Osteoblast (primary cell): ENCODE measurements around the gene DPP6. TPM values are rescaled to one million over a fixed set of nuclear protein-coding genes. Genes with fewer than 3 reads are reported as not detected.

Source experiments
- DNase-seq: peaks from one replicate; pipeline ENCODE4 v3.0.0; 2011; ENCODE audit warnings: low spot score, mixed read lengths; ENCODE audit not compliant: insufficient read length; ENCODE audit errors: missing footprints
- H2AFZ ChIP-seq: 2 replicates; pipeline ENCODE4 v1.6.0; 2011; ENCODE audit warnings: mild to moderate bottlenecking, low read length
- H3K27ac ChIP-seq: 2 replicates; pipeline ENCODE4 v1.5.1; 2011; ENCODE audit warnings: mild to moderate bottlenecking, low read depth, low read length, moderate library complexity
- H3K27me3 ChIP-seq: 2 replicates; pipeline ENCODE4 v1.6.0; 2012; ENCODE audit warnings: mild to moderate bottlenecking, control low read depth, inconsistent platforms, low read length, moderate library complexity; ENCODE audit not compliant: insufficient read depth
- H3K36me3 ChIP-seq: 2 replicates; pipeline ENCODE4 v1.5.1; 2011; ENCODE audit warnings: mild to moderate bottlenecking, low read length, control low read depth, moderate library complexity; ENCODE audit not compliant: insufficient read depth
- H3K4me1 ChIP-seq: 2 replicates; pipeline ENCODE4 v1.5.1; 2011; ENCODE audit warnings: mild to moderate bottlenecking, low read length, control low read depth, moderate library complexity; ENCODE audit not compliant: insufficient read depth
- H3K4me2 ChIP-seq: 2 replicates; pipeline ENCODE4 v1.6.0; 2011; ENCODE audit warnings: mild to moderate bottlenecking, low read length; ENCODE audit not compliant: insufficient read depth
- H3K4me3 ChIP-seq: fragments of 200-600 bp; sonication (generic); 3 replicates; pipeline ENCODE4 v1.5.1; 2012; ENCODE audit warnings: mild to moderate bottlenecking, low read length, inconsistent platforms; ENCODE audit not compliant: insufficient read depth
- H3K79me2 ChIP-seq: 2 replicates; pipeline ENCODE4 v1.6.0; 2012; ENCODE audit warnings: mild to moderate bottlenecking, low read length, control low read depth, inconsistent platforms; ENCODE audit not compliant: insufficient read depth
- H3K9me3 ChIP-seq: 2 replicates; pipeline ENCODE4 v1.5.1; 2011; ENCODE audit warnings: low read depth, low read length, control low read depth
- H4K20me1 ChIP-seq: 2 replicates; pipeline ENCODE4 v1.6.0; 2012; ENCODE audit warnings: mild to moderate bottlenecking, low read length, control low read depth; ENCODE audit not compliant: insufficient read depth
- total RNA-seq: library from RNA; depleted of rRNA; stranded (reverse); fragments of >200 nt; gene quantifications from 2 replicates; pipeline ENCODE4 v1.2.3, GENCODE V29; 2012
- TF ChIP-seq, protein P1 (sequence below): IDR thresholded peaks from 2 replicates; pipeline ENCODE4 v1.5.1; 2011; ENCODE audit warnings: mild to moderate bottlenecking, low read depth, low read length, moderate library complexity; ENCODE audit errors: extremely low read depth

The DPP6 gene
- total RNA-seq, 1 donor = not detected

DNA sequence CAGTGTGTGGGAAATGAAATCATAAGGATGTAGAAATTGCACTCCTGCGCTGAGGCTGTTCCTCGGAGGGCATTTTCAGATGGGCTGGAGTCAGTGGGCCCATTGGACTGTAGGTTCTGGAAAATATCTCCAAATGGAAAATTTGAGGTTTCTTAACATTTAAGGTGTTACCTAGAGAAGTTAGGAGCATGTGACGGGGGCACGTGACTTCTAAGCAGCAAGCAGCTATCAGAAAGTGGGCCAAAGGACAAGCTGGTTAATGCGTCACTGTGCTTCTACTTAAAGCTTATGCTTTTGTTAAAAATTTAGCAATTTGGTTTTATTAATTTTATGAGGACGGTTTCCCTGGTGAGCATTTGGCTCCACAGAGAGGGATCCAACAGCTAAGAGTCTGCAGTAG is 298.7 kb downstream of the DPP6 start:
- no peak overlapping the region for H3K4me3 ChIP-seq
- H2AFZ ChIP-seq = no peak overlapping the region
- TF ChIP-seq, protein P1, sequence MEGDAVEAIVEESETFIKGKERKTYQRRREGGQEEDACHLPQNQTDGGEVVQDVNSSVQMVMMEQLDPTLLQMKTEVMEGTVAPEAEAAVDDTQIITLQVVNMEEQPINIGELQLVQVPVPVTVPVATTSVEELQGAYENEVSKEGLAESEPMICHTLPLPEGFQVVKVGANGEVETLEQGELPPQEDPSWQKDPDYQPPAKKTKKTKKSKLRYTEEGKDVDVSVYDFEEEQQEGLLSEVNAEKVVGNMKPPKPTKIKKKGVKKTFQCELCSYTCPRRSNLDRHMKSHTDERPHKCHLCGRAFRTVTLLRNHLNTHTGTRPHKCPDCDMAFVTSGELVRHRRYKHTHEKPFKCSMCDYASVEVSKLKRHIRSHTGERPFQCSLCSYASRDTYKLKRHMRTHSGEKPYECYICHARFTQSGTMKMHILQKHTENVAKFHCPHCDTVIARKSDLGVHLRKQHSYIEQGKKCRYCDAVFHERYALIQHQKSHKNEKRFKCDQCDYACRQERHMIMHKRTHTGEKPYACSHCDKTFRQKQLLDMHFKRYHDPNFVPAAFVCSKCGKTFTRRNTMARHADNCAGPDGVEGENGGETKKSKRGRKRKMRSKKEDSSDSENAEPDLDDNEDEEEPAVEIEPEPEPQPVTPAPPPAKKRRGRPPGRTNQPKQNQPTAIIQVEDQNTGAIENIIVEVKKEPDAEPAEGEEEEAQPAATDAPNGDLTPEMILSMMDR = no peak
- H3K36me3 ChIP-seq = no peaks in the 10 kb centered on the region
- H3K27ac ChIP-seq = no peak overlapping the region
- no peak overlapping the region for H3K4me2 ChIP-seq
- H4K20me1 ChIP-seq = no peaks in the 10 kb centered on the region
- H3K9me3 ChIP-seq = no peaks in the 10 kb centered on the region
- no peaks in the 10 kb centered on the region for H3K27me3 ChIP-seq
- no peaks in the 10 kb centered on the region for H3K79me2 ChIP-seq
- DNase-seq = no peak
- H3K4me1 ChIP-seq = no peaks in the 10 kb centered on the region

DNA sequence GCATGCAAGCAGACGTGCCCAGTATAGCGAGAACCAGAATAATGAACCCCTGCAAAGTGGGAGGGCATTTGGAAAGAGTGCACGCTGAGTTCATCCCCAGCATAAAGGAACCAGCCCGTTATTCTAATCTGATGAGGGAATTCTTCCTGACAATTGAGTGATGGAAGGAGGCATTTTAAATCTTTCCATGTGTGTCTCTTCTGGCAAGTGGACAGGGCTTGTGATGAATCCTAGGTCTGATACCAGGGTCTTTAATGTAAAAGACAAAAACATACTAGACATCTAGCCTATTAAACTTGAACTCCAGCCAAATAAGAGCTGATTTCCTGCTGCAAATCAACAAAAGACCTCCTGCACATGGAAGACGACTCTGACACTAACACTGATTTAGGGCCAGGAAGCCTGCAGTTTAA is 301.2 kb downstream of the DPP6 start:
- Histone ChIP-seq H4K20me1 (no peaks in the 10 kb centered on the region), H3K9me3 (no peaks in the 10 kb centered on the region), H3K4me2 (no peak overlapping the region), H3K27ac (no peak overlapping the region), H2AFZ (no peak overlapping the region), H3K4me3 (no peak overlapping the region), H3K79me2 (no peaks in the 10 kb centered on the region), H3K36me3 (no peaks in the 10 kb centered on the region), H3K4me1 (no peaks in the 10 kb centered on the region), H3K27me3 (no peaks in the 10 kb centered on the region)
- no peak for DNase-seq
- TF ChIP-seq, protein P1 = no peak

DNA sequence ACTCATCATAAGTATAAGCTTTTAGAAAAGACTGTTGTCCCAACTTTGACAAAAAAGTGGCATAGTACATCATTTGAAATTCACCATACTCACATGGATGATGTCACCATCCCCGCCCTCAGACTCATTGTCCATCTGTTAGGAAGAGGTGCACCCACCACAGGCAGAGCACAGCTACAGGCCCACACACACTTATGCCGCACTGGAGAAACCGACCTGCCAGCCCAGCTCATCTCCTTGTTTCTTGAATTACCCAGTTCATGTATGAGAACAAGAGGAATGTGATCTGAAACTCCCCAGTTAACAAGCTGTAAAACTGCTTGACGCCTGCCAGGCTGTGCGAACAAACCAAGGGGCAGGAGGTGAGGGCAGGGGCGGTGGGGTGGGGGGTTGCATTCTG is 312.0 kb downstream of the DPP6 start:
- Histone ChIP-seq H3K4me3 (no peak overlapping the region), H3K79me2 (no peaks in the 10 kb centered on the region), H3K27me3 (no peaks in the 10 kb centered on the region), H3K9me3 (no peaks in the 10 kb centered on the region), H3K27ac (no peak overlapping the region), H3K36me3 (no peaks in the 10 kb centered on the region), H3K4me1 (no peaks in the 10 kb centered on the region), H4K20me1 (no peaks in the 10 kb centered on the region), H3K4me2 (no peak overlapping the region), H2AFZ (no peak overlapping the region)
- no peak for DNase-seq
- TF ChIP-seq, protein P1 = no peak

DNA sequence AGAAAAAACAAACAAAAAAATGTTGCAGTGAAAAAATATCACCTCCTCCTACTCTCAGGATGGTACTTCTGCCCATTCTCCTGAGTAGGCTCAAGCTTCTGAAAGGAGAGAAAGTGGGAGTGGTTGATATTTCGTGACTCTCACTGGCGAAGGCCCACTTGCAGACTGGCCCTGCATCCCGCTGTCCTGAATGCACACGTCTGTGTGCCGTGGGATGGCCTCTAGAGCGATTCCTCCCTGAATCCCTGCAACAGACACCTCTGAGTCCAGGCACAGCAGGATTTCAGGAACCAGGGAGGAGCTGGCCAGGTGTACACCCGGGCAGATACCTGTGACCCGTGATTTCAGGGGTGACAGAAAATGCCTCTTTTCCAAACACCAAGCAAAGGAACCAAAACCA is 319.2 kb downstream of the DPP6 start:
- Histone ChIP-seq H3K9me3 (peaks cover 3% of the 10 kb centered on the region), H3K4me3 (no peak overlapping the region), H3K79me2 (no peaks in the 10 kb centered on the region), H3K4me1 (no peaks in the 10 kb centered on the region), H3K4me2 (no peak overlapping the region), H3K36me3 (no peaks in the 10 kb centered on the region), H3K27ac (no peak overlapping the region), H3K27me3 (no peaks in the 10 kb centered on the region), H4K20me1 (no peaks in the 10 kb centered on the region), H2AFZ (no peak overlapping the region)
- DNase-seq = peak; percentile 34
- TF ChIP-seq, protein P1 = no peak
